GM18508 (cell line): ENCODE results near the gene WWOX.

Experiments used
- ATAC-seq: cut with Tn5 transposase; IDR thresholded peaks from one replicate; pipeline ENCODE4 v1.9.1; 2021; ENCODE audit warnings: moderate number of reproducible peaks; ENCODE audit not compliant: insufficient read depth, unreplicated experiment

Gene WWOX

GRCh38 chr16:78619811-78620210 lies 520.4 kb downstream of the WWOX start:
- ATAC-seq: no peak

DNA sequence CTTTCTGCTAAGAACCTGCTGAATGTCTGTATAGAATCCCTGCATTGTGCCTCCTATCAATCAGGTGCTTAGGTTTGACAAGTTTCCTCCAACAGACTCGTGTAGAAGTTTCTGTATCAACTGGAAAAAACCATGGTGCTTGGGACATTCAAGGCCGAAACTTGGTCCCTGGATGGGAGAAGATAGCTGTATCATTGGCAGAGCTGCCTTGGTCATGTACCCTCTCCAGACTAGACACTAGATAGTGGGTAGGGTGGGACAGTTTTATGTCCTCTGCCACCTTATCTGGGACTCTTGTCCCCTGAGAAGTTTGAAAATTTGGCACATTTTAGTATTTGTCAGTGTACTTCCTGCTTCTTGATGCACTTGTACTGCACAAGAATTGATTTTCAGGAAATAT lies 520.8 kb downstream of the WWOX start:
- no peak for ATAC-seq

GRCh38 chr16:78623796-78624195 lies 524.3 kb downstream of the WWOX start:
- ATAC-seq: no peak

- ATAC-seq: no peak
These were observed 524.9 kb downstream of the WWOX start for GRCh38 chr16:78624366-78624765.

GRCh38 chr16:78628461-78629045 lies 529.1 kb downstream of the WWOX start:
- no peak for ATAC-seq

GRCh38 chr16:78629173-78629572 lies 529.7 kb downstream of the WWOX start:
- ATAC-seq: no peak

- ATAC-seq: no peak
These were observed 530.6 kb downstream of the WWOX start for GRCh38 chr16:78630102-78630501.

DNA sequence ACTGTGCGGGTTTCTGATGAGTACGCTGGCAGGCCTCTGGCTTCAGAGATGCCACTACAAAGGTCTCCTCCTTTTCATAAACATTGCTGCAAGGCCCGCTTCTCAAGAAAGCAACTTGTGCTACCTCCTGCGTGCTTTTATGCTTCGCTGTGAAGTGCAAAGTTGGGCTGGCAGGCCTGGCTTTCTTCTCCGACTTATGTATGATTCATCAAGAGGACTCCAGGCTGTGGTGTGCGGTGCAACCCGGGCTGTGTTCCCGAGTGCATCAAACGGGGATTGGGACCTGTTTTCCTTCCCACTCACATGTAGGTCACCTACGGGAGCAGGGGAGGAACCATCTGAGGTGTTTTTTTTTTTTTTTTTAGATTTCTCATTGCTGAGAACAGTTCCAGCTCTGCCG lies 534.1 kb downstream of the WWOX start:
- ATAC-seq: no peak

DNA sequence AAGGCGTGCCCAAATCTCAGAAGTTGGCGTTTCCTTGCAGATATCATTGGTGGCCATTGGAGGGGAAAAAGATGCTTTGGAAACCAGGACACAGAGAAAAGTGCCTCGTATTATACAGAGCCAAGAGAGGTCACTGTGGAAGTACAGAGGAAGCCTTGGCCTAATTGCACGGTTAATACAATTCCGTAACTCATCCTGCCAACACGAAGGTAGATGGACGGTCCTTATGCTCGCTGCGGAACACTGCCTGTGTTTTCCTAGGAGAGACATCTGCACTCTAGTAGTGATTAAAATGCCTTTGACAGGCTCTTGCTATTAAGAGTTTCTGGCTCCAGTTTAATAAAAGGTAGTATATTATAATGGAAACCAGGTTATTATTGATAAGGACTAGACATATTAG lies 536.4 kb downstream of the WWOX start:
- ATAC-seq: no peak

DNA sequence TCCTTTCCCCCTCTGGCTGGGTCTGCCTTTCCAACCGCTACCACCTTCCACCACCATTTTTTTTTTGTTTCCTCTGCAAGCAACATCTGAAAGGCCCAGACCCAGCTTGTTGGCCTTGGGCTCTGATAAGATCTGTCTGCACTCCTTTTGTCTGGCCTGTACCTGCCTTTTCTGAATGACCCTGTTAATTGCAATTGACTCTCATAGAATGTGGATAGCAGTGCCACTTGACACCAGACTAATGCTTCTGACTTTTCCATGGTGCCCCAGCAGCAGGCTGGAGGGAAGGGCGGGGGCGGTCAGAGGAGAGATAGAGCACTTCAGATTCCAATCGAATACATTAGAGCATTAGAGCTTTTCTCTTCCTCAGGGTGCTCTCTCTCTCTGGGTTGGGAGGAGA lies 538.9 kb downstream of the WWOX start:
- ATAC-seq: no peak

- peak; percentile 70 for ATAC-seq
These were observed 540.3 kb downstream of the WWOX start for GRCh38 chr16:78639775-78640174.

DNA sequence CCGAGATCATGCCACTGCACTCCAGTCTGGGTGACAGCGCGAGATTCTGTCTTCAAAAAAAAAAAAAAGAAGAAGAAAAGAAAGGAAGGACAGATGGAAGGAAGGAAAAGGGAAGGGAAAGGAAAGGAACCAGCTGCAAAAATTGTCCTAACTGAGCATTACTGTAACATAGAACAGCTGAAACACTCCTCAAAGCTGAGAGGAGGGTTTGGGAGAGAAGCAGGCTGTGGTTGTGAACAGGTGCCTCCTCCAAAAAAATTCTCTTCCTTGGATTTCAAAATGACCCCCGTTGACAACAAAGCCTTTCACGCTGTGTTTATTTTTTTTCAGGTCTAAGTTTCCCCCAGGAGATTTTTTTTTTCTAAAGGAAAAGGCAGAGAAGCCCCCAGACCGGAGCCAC lies 541.4 kb downstream of the WWOX start:
- ATAC-seq: no peak

DNA sequence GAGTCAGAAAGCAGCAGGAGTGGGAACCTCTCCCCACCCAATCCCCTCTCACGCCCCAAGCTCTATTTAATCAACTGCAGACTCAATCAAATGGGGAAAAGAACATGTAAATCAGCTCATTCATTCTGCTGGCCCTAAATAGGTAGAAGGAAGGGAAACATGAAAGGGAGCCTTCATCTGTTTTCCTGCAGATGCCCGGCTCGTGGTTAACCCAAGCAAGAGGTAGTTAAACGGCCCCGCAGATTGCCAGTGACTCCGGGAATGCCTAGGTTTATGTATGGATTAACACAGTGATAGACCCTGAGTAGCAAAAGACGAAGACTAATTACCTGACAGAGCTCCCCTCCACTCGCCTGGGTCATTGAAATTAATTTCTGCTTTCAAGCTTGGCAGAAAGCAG lies 542.0 kb downstream of the WWOX start:
- ATAC-seq: no peak

DNA sequence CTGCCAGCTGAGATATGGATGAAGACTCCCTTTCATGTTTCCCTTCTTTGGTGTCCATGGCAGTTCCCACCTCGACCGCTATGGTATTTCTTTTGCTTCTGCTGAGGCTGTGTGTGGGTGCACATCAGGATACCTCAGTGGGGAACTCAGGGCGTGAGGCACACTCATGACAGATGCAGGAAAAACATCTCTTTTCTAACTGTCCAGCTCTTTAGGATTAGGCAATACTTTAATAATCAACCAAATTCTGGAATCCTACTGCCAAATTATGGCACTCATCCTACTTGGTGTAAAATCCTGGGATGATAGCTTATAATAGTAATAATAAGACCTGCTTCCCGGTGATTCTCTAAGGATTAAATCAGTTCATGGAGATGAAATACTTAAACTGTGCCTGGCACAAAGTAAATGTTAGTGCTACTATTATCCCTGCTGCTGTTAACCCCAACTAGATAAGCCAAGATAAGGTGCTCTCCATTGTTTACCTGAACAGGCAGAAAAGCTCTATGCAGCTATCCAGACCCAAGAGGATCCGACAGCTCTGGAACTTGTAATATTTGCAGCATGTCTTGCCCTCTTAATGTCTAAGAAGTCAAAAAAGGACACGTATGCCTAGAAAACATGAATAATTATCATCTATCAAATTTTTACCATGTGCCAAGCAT lies 543.3 kb downstream of the WWOX start:
- ATAC-seq: no peak

- ATAC-seq: no peak
These were observed 546.2 kb downstream of the WWOX start for GRCh38 chr16:78645657-78646056.

DNA sequence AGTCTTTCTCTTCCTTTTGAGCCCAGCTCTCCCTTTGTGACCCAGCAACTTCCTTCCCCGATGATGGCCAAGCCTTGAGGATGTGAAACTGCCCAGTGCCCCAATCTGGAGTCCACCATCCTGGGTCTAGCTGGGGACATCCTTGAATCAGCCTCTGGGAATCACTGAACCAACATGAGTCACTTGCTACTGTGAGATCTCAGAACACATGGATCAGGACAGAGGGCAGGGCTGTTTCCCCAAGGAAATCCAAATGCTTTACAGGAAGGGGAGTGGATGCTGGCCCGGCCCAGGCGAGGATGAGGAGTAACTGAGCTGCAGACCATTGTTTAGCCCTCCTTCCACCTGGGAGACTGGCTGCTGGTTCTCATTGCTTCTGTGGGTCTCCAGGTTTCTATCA lies 547.6 kb downstream of the WWOX start:
- no peak for ATAC-seq

DNA sequence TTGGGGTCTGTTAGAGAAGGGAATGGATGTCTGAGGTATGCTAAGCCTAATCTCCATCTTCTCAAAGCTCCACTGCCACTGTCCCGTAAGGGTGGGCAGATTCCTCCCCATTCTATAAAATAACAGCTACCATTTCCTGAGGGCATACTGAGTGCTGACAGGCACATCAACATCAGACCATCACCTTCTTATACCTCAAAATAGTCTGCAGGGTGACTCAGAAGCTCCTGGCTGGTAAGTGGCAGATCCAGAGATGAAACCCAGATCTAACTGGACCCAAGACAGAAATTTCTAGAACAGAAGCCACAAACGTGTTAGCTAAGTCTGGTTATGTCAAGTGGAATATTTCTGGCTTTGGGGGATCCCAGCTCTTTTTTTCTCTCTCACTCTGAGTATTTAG lies 548.0 kb downstream of the WWOX start:
- ATAC-seq: no peak

- ATAC-seq: no peak
These were observed 549.1 kb downstream of the WWOX start for GRCh38 chr16:78648517-78648916.

DNA sequence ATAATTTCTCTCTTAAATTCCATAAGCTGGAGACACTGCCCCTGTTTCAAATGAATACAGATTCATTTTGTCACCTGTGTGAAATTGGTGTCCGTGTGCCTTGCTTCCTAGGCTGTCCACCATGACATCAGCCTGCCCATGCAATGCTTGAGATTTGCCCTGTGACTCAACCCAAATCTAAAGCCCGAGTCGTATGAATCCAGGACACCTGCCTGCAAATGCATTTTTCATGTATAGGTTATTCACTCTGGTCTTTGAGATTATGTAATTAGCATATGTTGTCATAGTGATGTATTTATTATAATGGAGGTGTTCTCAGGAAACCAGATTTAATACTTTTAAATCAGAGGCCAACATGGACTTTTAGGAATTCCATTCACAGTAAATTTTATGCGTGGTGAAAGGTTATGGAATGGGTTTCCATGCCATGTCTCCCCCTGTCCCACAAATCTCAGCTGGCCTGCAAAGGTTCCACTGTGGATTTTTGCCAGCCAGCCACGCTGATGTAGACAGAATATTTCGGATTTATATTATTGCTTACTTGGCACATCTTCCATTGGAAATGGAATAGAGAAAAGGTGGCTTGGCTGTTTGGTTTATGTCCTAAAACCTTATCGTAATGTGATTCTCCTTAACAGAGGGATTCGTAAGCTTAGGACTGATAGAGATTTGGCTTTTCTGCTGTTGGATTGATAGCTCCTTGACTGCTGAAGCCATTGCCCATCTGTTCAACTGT lies 551.1 kb downstream of the WWOX start:
- no peak for ATAC-seq

DNA sequence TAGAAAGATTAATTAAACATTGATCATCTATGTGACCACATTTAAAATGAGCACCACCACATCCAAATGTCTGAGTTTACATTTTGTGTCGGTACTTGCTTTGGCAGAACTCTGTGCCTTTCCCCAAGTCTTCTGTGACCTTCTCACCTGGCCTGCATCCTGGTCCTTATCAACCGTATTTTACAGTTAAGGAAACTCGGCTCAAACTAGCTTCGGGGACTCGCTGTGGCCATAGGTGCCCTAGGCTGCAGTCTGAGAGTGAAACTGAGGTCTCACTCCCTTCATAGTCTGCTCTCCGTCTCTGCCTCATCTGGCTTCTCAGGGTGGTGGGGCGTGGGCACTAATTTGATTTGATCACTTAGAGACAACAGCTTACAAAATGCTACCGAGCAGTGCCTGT lies 555.5 kb downstream of the WWOX start:
- no peak for ATAC-seq

GRCh38 chr16:78655331-78656113 lies 556.1 kb downstream of the WWOX start:
- no peak for ATAC-seq
